ENCODE results near the gene PLXNC1.

Gene PLXNC1

DNA sequence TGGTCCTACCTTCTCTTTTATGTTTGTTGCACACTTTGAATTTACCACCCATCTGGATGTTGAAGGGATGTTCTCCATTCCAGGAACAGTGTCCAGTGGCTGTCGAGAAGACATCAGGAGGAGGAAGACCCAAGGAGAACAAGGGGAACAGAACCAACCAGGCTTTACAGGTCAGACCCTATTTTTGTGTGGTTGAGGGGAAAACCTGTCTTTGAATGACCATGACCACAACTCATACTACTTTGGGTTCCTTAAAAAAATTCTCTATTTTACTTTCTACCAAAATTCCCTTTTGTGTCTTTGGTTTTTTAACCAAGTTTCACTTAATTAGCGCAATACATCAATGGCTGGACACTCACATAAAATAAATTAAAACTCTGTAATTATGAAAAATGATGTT lies 78.7 kb downstream of the PLXNC1 start:
- TF ChIP-seq, protein P1, sequence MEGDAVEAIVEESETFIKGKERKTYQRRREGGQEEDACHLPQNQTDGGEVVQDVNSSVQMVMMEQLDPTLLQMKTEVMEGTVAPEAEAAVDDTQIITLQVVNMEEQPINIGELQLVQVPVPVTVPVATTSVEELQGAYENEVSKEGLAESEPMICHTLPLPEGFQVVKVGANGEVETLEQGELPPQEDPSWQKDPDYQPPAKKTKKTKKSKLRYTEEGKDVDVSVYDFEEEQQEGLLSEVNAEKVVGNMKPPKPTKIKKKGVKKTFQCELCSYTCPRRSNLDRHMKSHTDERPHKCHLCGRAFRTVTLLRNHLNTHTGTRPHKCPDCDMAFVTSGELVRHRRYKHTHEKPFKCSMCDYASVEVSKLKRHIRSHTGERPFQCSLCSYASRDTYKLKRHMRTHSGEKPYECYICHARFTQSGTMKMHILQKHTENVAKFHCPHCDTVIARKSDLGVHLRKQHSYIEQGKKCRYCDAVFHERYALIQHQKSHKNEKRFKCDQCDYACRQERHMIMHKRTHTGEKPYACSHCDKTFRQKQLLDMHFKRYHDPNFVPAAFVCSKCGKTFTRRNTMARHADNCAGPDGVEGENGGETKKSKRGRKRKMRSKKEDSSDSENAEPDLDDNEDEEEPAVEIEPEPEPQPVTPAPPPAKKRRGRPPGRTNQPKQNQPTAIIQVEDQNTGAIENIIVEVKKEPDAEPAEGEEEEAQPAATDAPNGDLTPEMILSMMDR (IDR thresholded peaks at IDR 0.05; ENCODE audit: low read length), result no peak
- TF ChIP-seq EZH2 (IDR thresholded peaks at IDR 0.05; ENCODE audit: borderline replicate concordance, low read length), result no peak
- Histone ChIP-seq H3K4me1 (ENCODE audit: insufficient read depth, low read length, severe bottlenecking) (no peaks in the 10 kb centered on the region), H3K79me2 (ENCODE audit: insufficient read depth, low read length) (no peaks in the 10 kb centered on the region), H2AFZ (ENCODE audit: low read length) (no peak overlapping the region), H3K36me3 (ENCODE audit: insufficient read depth, low read length) (no peaks in the 10 kb centered on the region), H3K9me3 (ENCODE audit: low read length) (no peaks in the 10 kb centered on the region), H3F3A (ENCODE audit: insufficient read depth, low read length) (no peaks in the 10 kb centered on the region), H3K9ac (ENCODE audit: low read length) (no peak overlapping the region), H3K27ac (ENCODE audit: low read depth, low read length, poor library complexity, severe bottlenecking) (no peak overlapping the region), H3K4me2 (ENCODE audit: low read length) (no peak overlapping the region), H3K27me3 (ENCODE audit: insufficient read depth, low read length) (peaks cover 5% of the 10 kb centered on the region; the same call in 1 of the 2 replicates), H4K20me1 (ENCODE audit: insufficient read depth, low read length) (no peaks in the 10 kb centered on the region), H3K9me2 (ENCODE audit: low read depth, low read length) (no peaks in the 10 kb centered on the region), H3K4me3 (ENCODE audit: low read depth, low read length, poor library complexity, severe bottlenecking) (no peak overlapping the region)

DNA sequence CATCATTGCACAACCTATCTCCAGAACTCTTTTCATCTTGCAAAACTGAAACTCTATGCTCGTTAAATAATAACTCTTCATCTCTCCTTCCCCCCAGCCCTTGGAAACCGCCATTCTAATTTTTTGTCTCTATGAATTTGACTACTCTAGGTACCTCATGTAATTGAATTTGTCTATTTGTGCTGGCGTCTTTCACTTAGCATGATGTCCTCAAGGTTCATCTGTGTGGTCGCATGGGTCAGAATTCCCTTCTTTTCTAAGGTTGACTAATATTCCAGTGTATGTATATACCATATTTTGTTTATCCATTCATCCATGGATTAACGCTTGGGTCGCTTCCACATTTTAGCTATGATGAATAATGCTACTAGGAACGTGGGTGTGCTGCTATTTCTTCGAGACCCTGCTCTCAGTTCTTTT lies 80.1 kb downstream of the PLXNC1 start:
- Histone ChIP-seq H3K4me2 (ENCODE audit: low read length) (no peak overlapping the region), H3K4me1 (ENCODE audit: insufficient read depth, low read length, severe bottlenecking) (no peaks in the 10 kb centered on the region), H3K27me3 (ENCODE audit: insufficient read depth, low read length) (peaks cover 5% of the 10 kb centered on the region; the same call in 1 of the 2 replicates), H3K9me3 (ENCODE audit: low read length) (no peaks in the 10 kb centered on the region), H4K20me1 (ENCODE audit: insufficient read depth, low read length) (no peaks in the 10 kb centered on the region), H3K27ac (ENCODE audit: low read depth, low read length, poor library complexity, severe bottlenecking) (no peak overlapping the region), H3K9me2 (ENCODE audit: low read depth, low read length) (no peaks in the 10 kb centered on the region), H3K36me3 (ENCODE audit: insufficient read depth, low read length) (no peaks in the 10 kb centered on the region), H2AFZ (ENCODE audit: low read length) (no peak overlapping the region), H3K9ac (ENCODE audit: low read length) (no peak overlapping the region), H3F3A (ENCODE audit: insufficient read depth, low read length) (no peaks in the 10 kb centered on the region), H3K79me2 (ENCODE audit: insufficient read depth, low read length) (no peaks in the 10 kb centered on the region), H3K4me3 (ENCODE audit: low read depth, low read length, poor library complexity, severe bottlenecking) (no peak overlapping the region)
- no peak for TF ChIP-seq EZH2 (IDR thresholded peaks at IDR 0.05; ENCODE audit: borderline replicate concordance, low read length)
- TF ChIP-seq, protein P1 (IDR thresholded peaks at IDR 0.05; ENCODE audit: low read length), result no peak

DNA sequence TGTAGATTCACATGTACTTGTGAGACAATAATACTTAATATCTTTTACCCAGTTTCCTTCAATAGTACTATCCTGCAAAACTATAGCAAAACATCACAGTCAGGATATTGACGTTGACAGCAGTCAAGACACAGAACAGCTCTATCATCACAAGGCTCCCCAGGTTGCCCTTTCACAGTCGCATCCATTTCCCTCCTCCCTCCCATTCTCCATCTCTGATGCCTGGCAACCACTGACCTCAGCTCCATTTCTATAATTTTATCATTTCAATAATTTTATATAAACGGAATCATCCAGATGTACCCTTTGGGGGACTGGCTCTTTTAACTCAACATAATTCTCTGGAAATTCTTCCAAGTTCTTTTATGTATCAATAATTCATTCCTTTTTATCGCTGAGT lies 81.5 kb downstream of the PLXNC1 start:
- Histone ChIP-seq H3F3A (ENCODE audit: insufficient read depth, low read length) (no peaks in the 10 kb centered on the region), H3K36me3 (ENCODE audit: insufficient read depth, low read length) (no peaks in the 10 kb centered on the region), H3K27me3 (ENCODE audit: insufficient read depth, low read length) (peaks cover 5% of the 10 kb centered on the region; the same call in 1 of the 2 replicates), H3K9me2 (ENCODE audit: low read depth, low read length) (no peaks in the 10 kb centered on the region), H3K4me2 (ENCODE audit: low read length) (no peak overlapping the region), H3K4me1 (ENCODE audit: insufficient read depth, low read length, severe bottlenecking) (no peaks in the 10 kb centered on the region), H3K9ac (ENCODE audit: low read length) (no peak overlapping the region), H4K20me1 (ENCODE audit: insufficient read depth, low read length) (no peaks in the 10 kb centered on the region), H3K9me3 (ENCODE audit: low read length) (no peaks in the 10 kb centered on the region), H3K27ac (ENCODE audit: low read depth, low read length, poor library complexity, severe bottlenecking) (no peak overlapping the region), H3K79me2 (ENCODE audit: insufficient read depth, low read length) (no peaks in the 10 kb centered on the region), H3K4me3 (ENCODE audit: low read depth, low read length, poor library complexity, severe bottlenecking) (no peak overlapping the region), H2AFZ (ENCODE audit: low read length) (no peak overlapping the region)
- TF ChIP-seq, protein P1 (IDR thresholded peaks at IDR 0.05; ENCODE audit: low read length), result no peak
- TF ChIP-seq EZH2 (IDR thresholded peaks at IDR 0.05; ENCODE audit: borderline replicate concordance, low read length), result no peak

All from OCI-LY1 (cell line).